ENCODE measurements around the gene NFIX. TPM values are rescaled to one million over a fixed set of nuclear protein-coding genes. Genes with fewer than 3 reads are reported as not detected.

NFIX gene
- total and polyA plus RNA-seq, 5 donors: 67.4 to 168 (median 146) TPM

- H3K27ac ChIP-seq (ENCODE audit: low read length): peak overlapping the region; percentile 74
- H3K9me3 ChIP-seq (ENCODE audit: control insufficient read depth, low read length): no peaks in the 10 kb centered on the region
- no peaks in the 10 kb centered on the region for H3K27me3 ChIP-seq (ENCODE audit: control insufficient read depth, insufficient read depth)
- ATAC-seq (peak; percentile 76 to 80), DNase-seq (peak; percentile 88 to 96 (median 95))
- peaks cover 58% of the 10 kb centered on the region for H3K4me1 ChIP-seq (ENCODE audit: control insufficient read depth, insufficient read depth, low read length)
- H3K4me3 ChIP-seq (ENCODE audit: low read length): peak overlapping the region; percentile 17
- under 1% methylated on average over 40 of the region's 40 CpGs for WGBS
- intact Hi-C loops (cut with DNase I): loop anchor here in 3 of 4 donors (5.0 to 10.0 kb wide), 5 partner anchors 36 to 76 kb away; partner anchors contain the start of gene NFIX (in 1 of the 3)
Measured at GRCh38 chr19:13060964-13061927, 66.0 kb downstream of the NFIX start.

- H3K27me3 ChIP-seq (ENCODE audit: control insufficient read depth, insufficient read depth): no peaks in the 10 kb centered on the region
- DNase-seq: no peak
- peaks cover 58% of the 10 kb centered on the region for H3K4me1 ChIP-seq (ENCODE audit: control insufficient read depth, insufficient read depth, low read length)
- intact Hi-C loops (cut with DNase I): loop anchor here in 3 of 4 donors (5.0 to 10.0 kb wide), 5 partner anchors 35 to 78 kb away; partner anchors contain the start of gene NFIX (in 1 of the 3)
- ATAC-seq: no peak
- peak overlapping the region; percentile 92 for H3K27ac ChIP-seq (ENCODE audit: low read length)
- no peaks in the 10 kb centered on the region for H3K9me3 ChIP-seq (ENCODE audit: control insufficient read depth, low read length)
- no peak overlapping the region for H3K4me3 ChIP-seq (ENCODE audit: low read length)
Measured at GRCh38 chr19:13062317-13062716, 67.0 kb downstream of the NFIX start.

GRCh38 chr19:13063461-13064091, 68.3 kb downstream of the NFIX start:
- WGBS: 45% methylated on average over 5 of the region's 5 CpGs
- H3K27me3 ChIP-seq (ENCODE audit: control insufficient read depth, insufficient read depth): no peaks in the 10 kb centered on the region
- H3K27ac ChIP-seq (ENCODE audit: low read length): peak overlapping the region; percentile 92
- ATAC-seq (peak; percentile 73 to 75), DNase-seq (peak; percentile 54 to 79 (median 73))
- H3K4me3 ChIP-seq (ENCODE audit: low read length): no peak overlapping the region
- intact Hi-C loops (cut with DNase I): loop anchor here in 3 of 4 donors (5.0 to 10.0 kb wide), 5 partner anchors 34 to 79 kb away; partner anchors contain the start of gene NFIX (in 1 of the 3)
- H3K9me3 ChIP-seq (ENCODE audit: control insufficient read depth, low read length): no peaks in the 10 kb centered on the region
- H3K4me1 ChIP-seq (ENCODE audit: control insufficient read depth, insufficient read depth, low read length): peaks cover 58% of the 10 kb centered on the region

- Histone ChIP-seq H3K27me3 (ENCODE audit: control insufficient read depth, insufficient read depth) (no peaks in the 10 kb centered on the region), H3K4me1 (ENCODE audit: control insufficient read depth, insufficient read depth, low read length) (peaks cover 62% of the 10 kb centered on the region), H3K4me3 (ENCODE audit: low read length) (no peak overlapping the region), H3K27ac (ENCODE audit: low read length) (peak overlapping the region; percentile 92), H3K9me3 (ENCODE audit: control insufficient read depth, low read length) (no peaks in the 10 kb centered on the region)
- DNase-seq (peak; percentile 49 to 87 (median 82)), ATAC-seq (peak; percentile 46 to 48)
- intact Hi-C loops (cut with DNase I): loop anchor here in 3 of 4 donors (5.0 to 10.0 kb wide), 5 partner anchors 33 to 79 kb away; partner anchors contain the start of gene NFIX (in 1 of the 3)
- WGBS: 42% methylated on average over 6 of the region's 6 CpGs
Measured at GRCh38 chr19:13064092-13064489, 68.8 kb downstream of the NFIX start.

DNA sequence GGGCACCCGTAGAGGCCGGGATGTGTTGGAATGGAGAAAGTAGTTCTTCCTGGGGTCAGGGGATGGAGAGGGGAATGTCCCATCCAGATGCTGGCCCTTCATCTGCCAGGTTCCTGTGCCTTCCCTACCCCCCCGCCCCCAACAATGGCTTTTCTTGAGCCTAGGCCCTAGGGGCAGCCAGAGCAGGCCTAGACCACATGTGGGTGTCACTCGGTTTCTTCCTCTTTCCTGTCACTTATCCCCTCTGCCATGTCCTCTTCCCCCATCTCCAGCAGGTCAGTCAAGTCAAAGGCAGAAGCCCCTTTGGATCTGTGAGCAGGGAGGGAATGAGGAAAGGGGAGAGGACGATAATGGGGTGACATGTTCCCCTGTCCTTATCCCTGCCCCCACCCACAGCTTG, 71.0 kb downstream of the NFIX start:
- Histone ChIP-seq H3K27ac (ENCODE audit: low read length) (peak overlapping the region; percentile 92), H3K27me3 (ENCODE audit: control insufficient read depth, insufficient read depth) (no peaks in the 10 kb centered on the region), H3K4me1 (ENCODE audit: control insufficient read depth, insufficient read depth, low read length) (peaks cover 62% of the 10 kb centered on the region), H3K9me3 (ENCODE audit: control insufficient read depth, low read length) (no peaks in the 10 kb centered on the region), H3K4me3 (ENCODE audit: low read length) (no peak overlapping the region)
- ATAC-seq (no peak), DNase-seq (peak in 2 of 3 donors; percentile 8 to 16)
- intact Hi-C loops (cut with DNase I): loop anchor here in 3 of 4 donors (5.0 to 10.0 kb wide), 3 partner anchors 34 to 81 kb away; partner anchors contain the start of gene NFIX (in 1 of the 3)
- WGBS: 68% methylated on average over 5 of the region's 5 CpGs

GRCh38 chr19:13066933-13067807, 71.9 kb downstream of the NFIX start:
- ATAC-seq (peak in 1 of 2 donors; percentile 21), DNase-seq (peak in 2 of 3 donors; percentile 24 to 58)
- Histone ChIP-seq H3K4me3 (ENCODE audit: low read length) (no peak overlapping the region), H3K27ac (ENCODE audit: low read length) (peak overlapping the region; percentile 92), H3K4me1 (ENCODE audit: control insufficient read depth, insufficient read depth, low read length) (peaks cover 61% of the 10 kb centered on the region), H3K9me3 (ENCODE audit: control insufficient read depth, low read length) (no peaks in the 10 kb centered on the region), H3K27me3 (ENCODE audit: control insufficient read depth, insufficient read depth) (no peaks in the 10 kb centered on the region)
- intact Hi-C loops (cut with DNase I): loop anchor here in 3 of 4 donors (5.0 to 10.0 kb wide), 3 partner anchors 35 to 82 kb away; partner anchors contain the start of gene NFIX (in 1 of the 3)
- 52% methylated on average over 17 of the region's 17 CpGs for WGBS

- Histone ChIP-seq H3K9me3 (ENCODE audit: control insufficient read depth, low read length) (no peaks in the 10 kb centered on the region), H3K4me1 (ENCODE audit: control insufficient read depth, insufficient read depth, low read length) (peaks cover 56% of the 10 kb centered on the region), H3K4me3 (ENCODE audit: low read length) (no peak overlapping the region), H3K27ac (ENCODE audit: low read length) (peak overlapping the region; percentile 60), H3K27me3 (ENCODE audit: control insufficient read depth, insufficient read depth) (no peaks in the 10 kb centered on the region)
- intact Hi-C loops (cut with DNase I): loop anchor here in 3 of 4 donors (5.0 to 10.0 kb wide), 3 partner anchors 36 to 83 kb away; partner anchors contain the start of gene NFIX (in 1 of the 3)
- DNase-seq: peak in 1 of 3 donors; percentile 66
- 48% methylated on average over 6 of the region's 6 CpGs for WGBS
- ATAC-seq: peak in 1 of 2 donors; percentile 20
Measured at GRCh38 chr19:13068085-13068846, 73.0 kb downstream of the NFIX start.

- Histone ChIP-seq H3K27ac (ENCODE audit: low read length) (peak overlapping the region; percentile 77), H3K27me3 (ENCODE audit: control insufficient read depth, insufficient read depth) (no peaks in the 10 kb centered on the region), H3K9me3 (ENCODE audit: control insufficient read depth, low read length) (no peaks in the 10 kb centered on the region), H3K4me1 (ENCODE audit: control insufficient read depth, insufficient read depth, low read length) (peaks cover 49% of the 10 kb centered on the region), H3K4me3 (ENCODE audit: low read length) (no peak overlapping the region)
- ATAC-seq (peak; percentile 12 to 31), DNase-seq (peak in 2 of 3 donors; percentile 72)
- 40% methylated on average over 20 of the region's 20 CpGs for WGBS
- intact Hi-C loops (cut with DNase I): loop anchor here in 3 of 4 donors (5.0 to 10.0 kb wide), 3 partner anchors 37 to 85 kb away; partner anchors contain the start of gene NFIX (in 1 of the 3)
Measured at GRCh38 chr19:13069415-13070359, 74.4 kb downstream of the NFIX start.

All from right cardiac atrium (tissue), 5 donors.